ENCODE measurements around the gene EHMT1.
"Not testable (repeated sequence)": the region's sequence is repeated elsewhere in the genome, so short reads cannot be mapped to it uniquely, and the experiment has no call there.

EHMT1 gene

GRCh38 chr9:137621131-137621757 is 2.4 kb downstream of the EHMT1 start:
- DNase-seq: peak; percentile 41
- Histone ChIP-seq H3K27ac (no peak overlapping the region), H3K36me3 (replicated peaks) (no peaks in the 10 kb centered on the region), H3K4me3 (ENCODE audit: low read depth, low read length) (no peak overlapping the region), H3K27me3 (replicated peaks) (no peaks in the 10 kb centered on the region)
- TF ChIP-seq, protein P1, sequence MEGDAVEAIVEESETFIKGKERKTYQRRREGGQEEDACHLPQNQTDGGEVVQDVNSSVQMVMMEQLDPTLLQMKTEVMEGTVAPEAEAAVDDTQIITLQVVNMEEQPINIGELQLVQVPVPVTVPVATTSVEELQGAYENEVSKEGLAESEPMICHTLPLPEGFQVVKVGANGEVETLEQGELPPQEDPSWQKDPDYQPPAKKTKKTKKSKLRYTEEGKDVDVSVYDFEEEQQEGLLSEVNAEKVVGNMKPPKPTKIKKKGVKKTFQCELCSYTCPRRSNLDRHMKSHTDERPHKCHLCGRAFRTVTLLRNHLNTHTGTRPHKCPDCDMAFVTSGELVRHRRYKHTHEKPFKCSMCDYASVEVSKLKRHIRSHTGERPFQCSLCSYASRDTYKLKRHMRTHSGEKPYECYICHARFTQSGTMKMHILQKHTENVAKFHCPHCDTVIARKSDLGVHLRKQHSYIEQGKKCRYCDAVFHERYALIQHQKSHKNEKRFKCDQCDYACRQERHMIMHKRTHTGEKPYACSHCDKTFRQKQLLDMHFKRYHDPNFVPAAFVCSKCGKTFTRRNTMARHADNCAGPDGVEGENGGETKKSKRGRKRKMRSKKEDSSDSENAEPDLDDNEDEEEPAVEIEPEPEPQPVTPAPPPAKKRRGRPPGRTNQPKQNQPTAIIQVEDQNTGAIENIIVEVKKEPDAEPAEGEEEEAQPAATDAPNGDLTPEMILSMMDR (IDR thresholded peaks at IDR 0.05; ENCODE audit: low read depth, low read length, missing control alignments): peak; percentile 53
- in situ Hi-C loops (cut with HindIII; ENCODE audit: low pct_ligation_motif_present, low sequenced_read_pairs): no loop called here

GRCh38 chr9:137622211-137622610 is 3.4 kb downstream of the EHMT1 start:
- H3K27ac ChIP-seq, DNase-seq: not testable (repeated sequence)

DNA sequence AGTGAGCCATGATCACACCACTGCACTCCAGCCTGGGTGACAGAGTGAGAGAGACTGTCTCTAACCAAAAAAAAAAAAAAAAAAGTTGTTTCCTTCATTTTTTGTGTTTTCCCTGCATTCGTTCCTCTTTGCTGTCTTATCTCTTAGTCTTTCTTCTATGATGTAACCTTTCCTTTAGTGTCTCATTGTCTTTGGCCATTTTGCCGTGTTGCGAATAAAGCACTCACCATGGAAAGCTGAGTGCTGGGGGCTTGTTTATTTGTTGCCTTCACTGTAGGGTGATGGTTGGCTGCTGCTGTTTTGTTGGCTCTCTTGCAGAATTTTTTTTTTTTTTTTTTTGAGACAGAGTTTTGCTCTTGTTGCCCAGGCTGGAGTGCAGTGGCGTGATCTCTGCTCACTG is 7.7 kb downstream of the EHMT1 start:
- Histone ChIP-seq H3K27ac (no peak overlapping the region), H3K4me3 (ENCODE audit: low read depth, low read length) (no peak overlapping the region), H3K36me3 (replicated peaks) (no peaks in the 10 kb centered on the region), H3K27me3 (replicated peaks) (no peaks in the 10 kb centered on the region)
- in situ Hi-C loops (cut with HindIII; ENCODE audit: low pct_ligation_motif_present, low sequenced_read_pairs): no loop called here
- no peak for DNase-seq
- TF ChIP-seq, protein P1 (IDR thresholded peaks at IDR 0.05; ENCODE audit: low read depth, low read length, missing control alignments): no peak

More at GRCh38 chr9:137622211-137622610, 3.4 kb downstream of the EHMT1 start:
- H3K4me3 ChIP-seq (ENCODE audit: low read depth, low read length); H3K27me3 ChIP-seq (replicated peaks); H3K36me3 ChIP-seq (replicated peaks); in situ Hi-C loops (cut with HindIII; ENCODE audit: low pct_ligation_motif_present, low sequenced_read_pairs): not testable (repeated sequence)

- in situ Hi-C loops (cut with HindIII; ENCODE audit: low pct_ligation_motif_present, low sequenced_read_pairs): not testable (repeated sequence)
Measured at GRCh38 chr9:137627406-137627805, 8.6 kb downstream of the EHMT1 start.

DNA sequence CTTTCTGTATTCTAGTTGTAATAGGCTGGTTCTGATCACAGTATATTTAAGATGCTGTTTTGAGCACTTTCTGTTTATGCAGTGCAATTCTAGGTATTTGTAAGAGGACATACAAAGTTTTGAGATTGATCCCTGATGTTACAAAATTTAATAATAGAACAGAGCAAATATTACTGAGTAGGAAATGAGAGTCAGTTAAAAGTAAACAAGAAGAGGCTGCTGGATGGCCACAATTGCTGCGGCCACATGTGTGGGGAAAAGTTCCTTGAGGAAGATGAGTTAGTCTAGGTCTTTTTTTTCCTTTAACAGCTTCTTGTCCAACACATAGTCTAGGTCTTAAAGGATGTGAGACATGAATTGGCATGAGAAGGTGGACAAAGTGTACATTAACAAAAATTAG is 11.3 kb downstream of the EHMT1 start:
- in situ Hi-C loops (cut with HindIII; ENCODE audit: low pct_ligation_motif_present, low sequenced_read_pairs): no loop called here
- peak overlapping the region; percentile 33 for H3K27ac ChIP-seq
- H3K4me3 ChIP-seq (ENCODE audit: low read depth, low read length): no peak overlapping the region
- DNase-seq: no peak
- H3K36me3 ChIP-seq (replicated peaks): no peaks in the 10 kb centered on the region
- no peaks in the 10 kb centered on the region for H3K27me3 ChIP-seq (replicated peaks)
- TF ChIP-seq, protein P1 (IDR thresholded peaks at IDR 0.05; ENCODE audit: low read depth, low read length, missing control alignments): no peak

More at GRCh38 chr9:137627406-137627805, 8.6 kb downstream of the EHMT1 start:
- H3K27me3 ChIP-seq (replicated peaks); DNase-seq; H3K36me3 ChIP-seq (replicated peaks); H3K27ac ChIP-seq; H3K4me3 ChIP-seq (ENCODE audit: low read depth, low read length): not testable (repeated sequence)

GRCh38 chr9:137630679-137631078 is 11.9 kb downstream of the EHMT1 start:
- H3K27ac ChIP-seq: peak overlapping the region; percentile 33
- TF ChIP-seq, protein P1 (IDR thresholded peaks at IDR 0.05; ENCODE audit: low read depth, low read length, missing control alignments): no peak
- no peak for DNase-seq
- no peaks in the 10 kb centered on the region for H3K27me3 ChIP-seq (replicated peaks)
- in situ Hi-C loops (cut with HindIII; ENCODE audit: low pct_ligation_motif_present, low sequenced_read_pairs): no loop called here
- no peak overlapping the region for H3K4me3 ChIP-seq (ENCODE audit: low read depth, low read length)
- H3K36me3 ChIP-seq (replicated peaks): no peaks in the 10 kb centered on the region

All from brain microvascular endothelial cell (primary cell).